ENCODE measurements around the gene TTL.

- TF ChIP-seq, protein P1, sequence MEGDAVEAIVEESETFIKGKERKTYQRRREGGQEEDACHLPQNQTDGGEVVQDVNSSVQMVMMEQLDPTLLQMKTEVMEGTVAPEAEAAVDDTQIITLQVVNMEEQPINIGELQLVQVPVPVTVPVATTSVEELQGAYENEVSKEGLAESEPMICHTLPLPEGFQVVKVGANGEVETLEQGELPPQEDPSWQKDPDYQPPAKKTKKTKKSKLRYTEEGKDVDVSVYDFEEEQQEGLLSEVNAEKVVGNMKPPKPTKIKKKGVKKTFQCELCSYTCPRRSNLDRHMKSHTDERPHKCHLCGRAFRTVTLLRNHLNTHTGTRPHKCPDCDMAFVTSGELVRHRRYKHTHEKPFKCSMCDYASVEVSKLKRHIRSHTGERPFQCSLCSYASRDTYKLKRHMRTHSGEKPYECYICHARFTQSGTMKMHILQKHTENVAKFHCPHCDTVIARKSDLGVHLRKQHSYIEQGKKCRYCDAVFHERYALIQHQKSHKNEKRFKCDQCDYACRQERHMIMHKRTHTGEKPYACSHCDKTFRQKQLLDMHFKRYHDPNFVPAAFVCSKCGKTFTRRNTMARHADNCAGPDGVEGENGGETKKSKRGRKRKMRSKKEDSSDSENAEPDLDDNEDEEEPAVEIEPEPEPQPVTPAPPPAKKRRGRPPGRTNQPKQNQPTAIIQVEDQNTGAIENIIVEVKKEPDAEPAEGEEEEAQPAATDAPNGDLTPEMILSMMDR (IDR thresholded peaks at IDR 0.05) = no peak
- TF ChIP-seq POLR2A (IDR thresholded peaks at IDR 0.05) = no peak
These were observed 19.8 kb upstream of the TTL start for GRCh38 chr2:112462178-112462577.
